KMS-11 (cell line): Measurements from ENCODE around the gene GABRB3.

Experiments
- H2AFZ ChIP-seq: fragments of 200-600 bp; sonication (generic); 2 replicates; pipeline ENCODE4 v1.6.1; 2016; ENCODE audit warnings: antibody characterized with exemption, mixed run types, low read depth
- H3K27ac ChIP-seq: fragments of 200-600 bp; sonication (generic); 2 replicates; pipeline ENCODE4 v1.6.1; 2016; ENCODE audit warnings: mild to moderate bottlenecking, mixed run types
- H3K27me3 ChIP-seq: fragments of 200-600 bp; sonication (generic); 2 replicates; pipeline ENCODE4 v1.6.1; 2017; ENCODE audit warnings: mild to moderate bottlenecking, low read depth, mixed run types, moderate library complexity; ENCODE audit not compliant: insufficient read depth
- H3K36me3 ChIP-seq: fragments of 200-600 bp; sonication (generic); 2 replicates; pipeline ENCODE4 v1.6.1; 2017; ENCODE audit warnings: mild to moderate bottlenecking, mixed run types; ENCODE audit not compliant: insufficient read depth
- H3K4me1 ChIP-seq: fragments of 200-600 bp; sonication (generic); 2 replicates; pipeline ENCODE4 v1.6.1; 2016; ENCODE audit warnings: mild to moderate bottlenecking, low read depth, mixed run types; ENCODE audit not compliant: poor library complexity, severe bottlenecking
- H3K4me2 ChIP-seq: fragments of 200-600 bp; sonication (generic); 2 replicates; pipeline ENCODE4 v1.7.0; 2016; ENCODE audit warnings: mild to moderate bottlenecking, mixed run types
- H3K4me3 ChIP-seq: fragments of 200-600 bp; sonication (generic); IDR thresholded peaks from 2 replicates; pipeline ENCODE4 v1.6.1; 2017; ENCODE audit warnings: low read depth, low read length, mixed read lengths; ENCODE audit not compliant: insufficient read depth
- H3K79me2 ChIP-seq: fragments of 200-600 bp; sonication (generic); 2 replicates; pipeline ENCODE4 v1.6.1; 2016; ENCODE audit warnings: low read depth, mixed run types; ENCODE audit not compliant: insufficient read depth
- H3K9ac ChIP-seq: fragments of 200-600 bp; sonication (generic); 2 replicates; pipeline ENCODE4 v1.6.1; 2016; ENCODE audit warnings: mild to moderate bottlenecking, mixed run types
- H4K20me1 ChIP-seq: fragments of 200-600 bp; sonication (generic); 2 replicates; pipeline ENCODE4 v1.6.1; 2016; ENCODE audit warnings: mild to moderate bottlenecking, mixed run types; ENCODE audit not compliant: insufficient read depth
- CTCF ChIP-seq: fragments of 200-600 bp; sonication (generic); conservative IDR thresholded peaks from 2 replicates; pipeline ENCODE4 v1.6.1; 2017; ENCODE audit warnings: low read depth, mild to moderate bottlenecking, antibody characterized with exemption, low read length, moderate library complexity, mixed read lengths

GABRB3 gene

GRCh38 chr15:26572602-26573350 lies 200.1 kb downstream of the GABRB3 start:
- Histone ChIP-seq H4K20me1 (no peaks in the 10 kb centered on the region), H3K27ac (no peak overlapping the region), H3K4me2 (no peak overlapping the region), H2AFZ (no peak overlapping the region), H3K27me3 (no peaks in the 10 kb centered on the region), H3K36me3 (no peaks in the 10 kb centered on the region), H3K9ac (no peak overlapping the region), H3K4me1 (no peaks in the 10 kb centered on the region), H3K4me3 (no peak overlapping the region), H3K79me2 (no peaks in the 10 kb centered on the region)
- TF ChIP-seq CTCF: no peak

- Histone ChIP-seq H3K4me3 (no peak overlapping the region), H3K4me2 (no peak overlapping the region), H2AFZ (no peak overlapping the region), H3K27me3 (no peaks in the 10 kb centered on the region), H3K27ac (no peak overlapping the region), H3K36me3 (no peaks in the 10 kb centered on the region), H4K20me1 (no peaks in the 10 kb centered on the region), H3K4me1 (no peaks in the 10 kb centered on the region), H3K79me2 (no peaks in the 10 kb centered on the region), H3K9ac (no peak overlapping the region)
- no peak for TF ChIP-seq CTCF
Observed at GRCh38 chr15:26571346-26571745, 201.5 kb downstream of the GABRB3 start.

- TF ChIP-seq CTCF: no peak
- H3K4me3 ChIP-seq: no peak overlapping the region
- H3K27ac ChIP-seq: no peak overlapping the region
- H3K9ac ChIP-seq: no peak overlapping the region
- no peaks in the 10 kb centered on the region for H3K4me1 ChIP-seq
- no peak overlapping the region for H3K4me2 ChIP-seq
- no peaks in the 10 kb centered on the region for H3K27me3 ChIP-seq
- no peaks in the 10 kb centered on the region for H4K20me1 ChIP-seq
- no peaks in the 10 kb centered on the region for H3K79me2 ChIP-seq
- no peaks in the 10 kb centered on the region for H3K36me3 ChIP-seq
- no peak overlapping the region for H2AFZ ChIP-seq
Observed at GRCh38 chr15:26565542-26565941, 207.3 kb downstream of the GABRB3 start.

GRCh38 chr15:26564361-26564760 lies 208.5 kb downstream of the GABRB3 start:
- Histone ChIP-seq H4K20me1 (no peaks in the 10 kb centered on the region), H3K27me3 (no peaks in the 10 kb centered on the region), H3K9ac (no peak overlapping the region), H2AFZ (no peak overlapping the region), H3K27ac (no peak overlapping the region), H3K4me3 (no peak overlapping the region), H3K4me2 (no peak overlapping the region), H3K36me3 (no peaks in the 10 kb centered on the region), H3K79me2 (no peaks in the 10 kb centered on the region), H3K4me1 (no peaks in the 10 kb centered on the region)
- TF ChIP-seq CTCF: no peak
